ENCODE results near the gene CAMTA1. TPM values are rescaled to one million over a fixed set of nuclear protein-coding genes. Genes with fewer than 3 reads are reported as not detected.
A peak's percentile ranks its signal among the peaks of the same experiment; 100 is the strongest.

Gene CAMTA1
- total RNA-seq, 6 experiments from 2014 or later: 78.1 to 96.6 (median 86.1) TPM

DNA sequence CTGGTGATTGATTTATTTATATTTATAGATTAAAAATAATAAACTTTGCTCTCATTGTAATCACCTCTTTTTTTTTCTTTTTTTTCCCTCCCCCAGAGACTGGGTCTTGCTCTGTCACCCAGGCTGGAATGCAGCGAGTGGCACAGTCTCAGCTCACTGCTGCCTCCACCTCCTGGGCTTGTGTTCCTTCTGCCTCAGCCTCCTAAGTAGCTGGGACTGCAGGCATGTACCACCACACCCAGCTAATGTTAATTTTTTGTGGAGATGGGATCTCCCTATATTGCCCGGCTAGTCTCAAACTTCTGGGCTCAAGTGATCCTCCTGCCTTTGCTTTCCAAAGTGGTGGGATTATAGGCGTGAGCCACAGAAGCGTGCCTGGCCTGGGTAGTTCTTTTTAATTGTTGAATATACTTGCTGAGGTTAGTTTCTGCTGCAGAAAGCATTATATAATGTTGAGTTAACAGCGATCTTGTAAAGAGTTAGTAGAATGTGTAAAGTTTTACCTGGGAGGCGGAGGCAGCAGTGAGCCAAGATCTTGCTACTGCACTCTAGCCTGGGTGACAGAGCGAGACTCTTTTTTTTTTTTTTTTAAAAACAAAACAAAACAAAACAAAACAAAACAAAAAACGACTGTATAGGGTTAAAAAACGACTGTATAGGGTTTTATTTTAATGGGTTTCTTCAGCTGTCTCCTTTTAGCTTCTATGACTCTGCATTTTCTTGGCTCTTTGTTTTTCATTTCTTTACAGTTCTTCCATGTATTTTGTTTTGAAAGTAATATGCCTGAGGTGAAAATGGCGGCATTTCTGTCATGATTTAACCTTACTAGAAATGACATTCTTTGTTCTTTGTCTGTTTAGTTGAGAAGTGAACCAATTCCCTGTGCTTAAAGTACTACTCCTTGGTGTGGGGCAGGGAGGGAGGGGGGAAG is 82.7 kb downstream of the CAMTA1 start:
- Mint-ChIP-seq H3K4me3 (peak overlapping the region; percentile 46; the same call in 1 of the 2 replicates), H3K9me3 (no peaks in the 10 kb centered on the region), H3K27me3 (ENCODE audit: insufficient read depth) (0 out of 2 replicates have a peak, but pooled peaks cover 1% of the 10 kb centered on the region), H3K4me1 (ENCODE audit: low read depth) (peaks cover 89% of the 10 kb centered on the region), H3K36me3 (ENCODE audit: low read depth) (peaks cover 15% of the 10 kb centered on the region), H3K27ac (peak overlapping the region; percentile 89)
- TF ChIP-seq, protein P1, sequence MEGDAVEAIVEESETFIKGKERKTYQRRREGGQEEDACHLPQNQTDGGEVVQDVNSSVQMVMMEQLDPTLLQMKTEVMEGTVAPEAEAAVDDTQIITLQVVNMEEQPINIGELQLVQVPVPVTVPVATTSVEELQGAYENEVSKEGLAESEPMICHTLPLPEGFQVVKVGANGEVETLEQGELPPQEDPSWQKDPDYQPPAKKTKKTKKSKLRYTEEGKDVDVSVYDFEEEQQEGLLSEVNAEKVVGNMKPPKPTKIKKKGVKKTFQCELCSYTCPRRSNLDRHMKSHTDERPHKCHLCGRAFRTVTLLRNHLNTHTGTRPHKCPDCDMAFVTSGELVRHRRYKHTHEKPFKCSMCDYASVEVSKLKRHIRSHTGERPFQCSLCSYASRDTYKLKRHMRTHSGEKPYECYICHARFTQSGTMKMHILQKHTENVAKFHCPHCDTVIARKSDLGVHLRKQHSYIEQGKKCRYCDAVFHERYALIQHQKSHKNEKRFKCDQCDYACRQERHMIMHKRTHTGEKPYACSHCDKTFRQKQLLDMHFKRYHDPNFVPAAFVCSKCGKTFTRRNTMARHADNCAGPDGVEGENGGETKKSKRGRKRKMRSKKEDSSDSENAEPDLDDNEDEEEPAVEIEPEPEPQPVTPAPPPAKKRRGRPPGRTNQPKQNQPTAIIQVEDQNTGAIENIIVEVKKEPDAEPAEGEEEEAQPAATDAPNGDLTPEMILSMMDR (IDR thresholded peaks at IDR 0.05): 0 out of 2 replicates have a peak, but pooled peaks have one; percentile 6
- no peak for DNase-seq

DNA sequence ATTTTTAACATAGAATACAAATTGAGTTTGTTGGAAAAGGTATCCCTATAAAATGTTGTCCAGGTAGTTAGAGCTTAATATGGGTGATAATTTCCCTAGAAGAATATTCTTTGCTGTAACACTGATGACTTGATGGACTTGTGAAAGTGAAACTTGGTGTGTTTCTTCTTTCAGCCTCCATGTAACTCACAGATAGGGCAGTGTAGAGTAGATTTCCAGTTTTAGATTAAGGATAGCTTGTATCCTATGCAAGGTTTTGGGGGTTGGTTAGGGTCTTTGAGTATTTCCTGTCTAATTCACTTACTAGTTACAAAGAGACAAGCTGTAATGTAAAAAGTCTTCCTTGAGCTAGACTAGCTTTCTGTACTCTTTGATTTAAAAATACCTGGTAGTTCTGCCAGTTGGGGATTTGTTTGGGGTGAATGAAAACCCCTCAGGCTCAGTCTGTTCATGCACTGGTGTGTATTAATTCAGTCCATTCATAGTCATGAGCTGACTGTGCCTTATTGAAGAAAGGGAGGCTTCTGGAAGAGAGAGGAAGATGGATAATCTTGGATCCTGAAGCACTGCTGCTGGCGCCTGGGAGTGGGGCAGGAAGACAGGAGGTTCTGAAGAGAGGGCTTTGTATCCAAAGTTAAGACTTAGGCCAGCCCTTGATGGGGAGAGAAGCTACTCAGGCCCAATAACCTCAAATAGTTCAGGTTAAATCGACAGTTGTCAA is 83.6 kb downstream of the CAMTA1 start:
- no peak for DNase-seq
- Mint-ChIP-seq H3K9me3 (no peaks in the 10 kb centered on the region), H3K36me3 (ENCODE audit: low read depth) (peaks cover 9% of the 10 kb centered on the region), H3K4me1 (ENCODE audit: low read depth) (peaks cover 91% of the 10 kb centered on the region), H3K27me3 (ENCODE audit: insufficient read depth) (no peaks in the 10 kb centered on the region), H3K4me3 (peak overlapping the region; percentile 46), H3K27ac (peak overlapping the region; percentile 89)
- TF ChIP-seq, protein P1 (IDR thresholded peaks at IDR 0.05): no peak

DNA sequence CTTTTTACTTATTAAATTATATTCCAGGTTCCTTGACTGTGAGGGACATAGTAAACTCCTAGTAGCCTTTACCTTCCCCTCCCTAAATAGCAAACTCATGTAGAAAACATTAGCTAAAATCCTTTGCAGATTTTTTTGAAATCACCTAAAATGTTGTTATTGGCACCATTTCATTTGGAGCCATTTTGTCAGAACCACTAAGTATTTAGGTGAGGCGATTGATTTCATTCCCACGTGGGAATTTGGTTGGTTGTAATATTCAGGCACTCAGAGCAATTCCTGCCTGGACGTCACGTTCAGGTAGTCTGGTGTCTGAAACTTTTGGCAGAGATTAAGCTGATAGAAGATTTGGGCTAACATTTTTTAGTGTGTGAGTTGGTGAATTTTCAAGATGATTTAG is 84.3 kb downstream of the CAMTA1 start:
- Mint-ChIP-seq H3K27me3 (ENCODE audit: insufficient read depth) (no peaks in the 10 kb centered on the region), H3K9me3 (no peaks in the 10 kb centered on the region), H3K4me1 (ENCODE audit: low read depth) (peaks cover 85% of the 10 kb centered on the region), H3K36me3 (ENCODE audit: low read depth) (peaks cover 2% of the 10 kb centered on the region), H3K4me3 (peak overlapping the region; percentile 73), H3K27ac (peak overlapping the region; percentile 89)
- no peak for DNase-seq
- TF ChIP-seq, protein P1 (IDR thresholded peaks at IDR 0.05): no peak

DNA sequence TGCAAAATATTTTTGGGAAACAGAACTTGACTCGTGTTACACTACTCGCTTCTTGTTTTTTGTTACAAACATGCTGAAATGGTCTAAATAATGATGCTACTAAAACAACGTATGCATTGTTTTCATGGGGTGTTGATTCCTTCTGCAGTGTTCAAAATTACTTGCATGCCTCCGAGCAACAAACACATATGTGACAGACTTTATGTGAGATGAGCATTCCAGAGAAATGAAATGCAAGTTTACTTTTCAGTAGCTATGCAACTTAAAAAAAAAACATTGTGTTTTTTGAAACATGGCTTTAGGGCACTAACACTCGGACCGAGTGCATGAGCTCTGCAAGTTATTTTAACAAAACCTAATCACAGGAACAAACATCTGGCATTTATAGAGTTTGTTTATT is 84.8 kb downstream of the CAMTA1 start:
- peak overlapping the region; percentile 89 for H3K27ac Mint-ChIP-seq
- TF ChIP-seq, protein P1 (IDR thresholded peaks at IDR 0.05): no peak
- peaks cover 84% of the 10 kb centered on the region for H3K4me1 Mint-ChIP-seq (ENCODE audit: low read depth)
- H3K9me3 Mint-ChIP-seq: no peaks in the 10 kb centered on the region
- no peaks in the 10 kb centered on the region for H3K36me3 Mint-ChIP-seq (ENCODE audit: low read depth)
- H3K4me3 Mint-ChIP-seq: peak overlapping the region; percentile 73
- H3K27me3 Mint-ChIP-seq (ENCODE audit: insufficient read depth): no peaks in the 10 kb centered on the region
- DNase-seq: peak; percentile 58

DNA sequence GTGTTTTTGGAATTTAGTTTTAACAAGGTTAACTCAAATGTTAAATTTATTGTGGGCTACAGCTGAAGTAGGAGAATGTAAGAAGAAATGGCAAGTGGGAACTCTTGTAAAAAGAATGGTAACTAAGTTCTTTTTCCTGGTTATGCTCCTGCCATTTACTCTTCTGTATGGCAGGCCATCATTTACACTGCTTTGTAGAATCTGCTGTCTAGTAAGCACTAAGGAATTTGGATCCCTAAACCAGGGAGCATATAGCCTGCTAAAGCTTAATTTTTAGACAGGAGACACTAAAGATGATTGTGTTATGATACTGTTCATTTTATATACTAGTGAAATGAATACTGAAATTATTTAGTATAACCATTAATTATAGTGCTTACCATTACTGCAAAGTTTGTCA is 85.3 kb downstream of the CAMTA1 start:
- TF ChIP-seq, protein P1 (IDR thresholded peaks at IDR 0.05): no peak
- H3K27me3 Mint-ChIP-seq (ENCODE audit: insufficient read depth): no peaks in the 10 kb centered on the region
- peak overlapping the region; percentile 89 for H3K27ac Mint-ChIP-seq
- peak; percentile 41 for DNase-seq
- H3K4me1 Mint-ChIP-seq (ENCODE audit: low read depth): peaks cover 79% of the 10 kb centered on the region
- H3K4me3 Mint-ChIP-seq: peak overlapping the region; percentile 73
- H3K9me3 Mint-ChIP-seq: no peaks in the 10 kb centered on the region
- peaks cover 1% of the 10 kb centered on the region; the same call in 1 of the 2 replicates for H3K36me3 Mint-ChIP-seq (ENCODE audit: low read depth)
